Activated naive CD4-positive, alpha-beta T cell treated with Interleukin-2 at 50 U/mL for 16 hours (primary cell): ENCODE data around the gene SLC16A12.

Experiments used
- DNase-seq: peaks from one replicate; pipeline ENCODE4 v3.0.0-alpha.2; 2020

SLC16A12 gene

GRCh38 chr10:89535171-89536012, at the start of gene SLC16A12:
Gene SLC16A12 (minus strand): TSS chr10:89535594. CDS start chr10:89462578, 73,016 bp downstream.
- DNase-seq: no peak

- no peak for DNase-seq
Observed at GRCh38 chr10:89582022-89582421, 46.6 kb upstream of the SLC16A12 start.

- DNase-seq: no peak
Observed at GRCh38 chr10:89580243-89580642, 44.8 kb upstream of the SLC16A12 start.

- no peak for DNase-seq
Observed at GRCh38 chr10:89576696-89577095, 41.3 kb upstream of the SLC16A12 start.

GRCh38 chr10:89576022-89576421, 40.6 kb upstream of the SLC16A12 start:
- DNase-seq: no peak

GRCh38 chr10:89575031-89575430, 39.6 kb upstream of the SLC16A12 start:
- DNase-seq: no peak

- DNase-seq: no peak
Observed at GRCh38 chr10:89574368-89574767, 39.0 kb upstream of the SLC16A12 start.

GRCh38 chr10:89567576-89568245, 32.3 kb upstream of the SLC16A12 start:
- DNase-seq: no peak

- DNase-seq: no peak
Observed at GRCh38 chr10:89566992-89567391, 31.6 kb upstream of the SLC16A12 start.

GRCh38 chr10:89566095-89566950, 30.9 kb upstream of the SLC16A12 start:
- DNase-seq: no peak

GRCh38 chr10:89565180-89565579, 29.8 kb upstream of the SLC16A12 start:
- DNase-seq: no peak

- no peak for DNase-seq
Observed at GRCh38 chr10:89563861-89564478, 28.6 kb upstream of the SLC16A12 start.

- DNase-seq: no peak
Observed at GRCh38 chr10:89563311-89563710, 27.9 kb upstream of the SLC16A12 start.

GRCh38 chr10:89556600-89556999, 21.2 kb upstream of the SLC16A12 start:
- DNase-seq: no peak

- no peak for DNase-seq
Observed at GRCh38 chr10:89555688-89556445, 20.5 kb upstream of the SLC16A12 start.

GRCh38 chr10:89554433-89554832, 19.0 kb upstream of the SLC16A12 start:
- no peak for DNase-seq

GRCh38 chr10:89553064-89553734, 17.8 kb upstream of the SLC16A12 start:
- DNase-seq: no peak

- no peak for DNase-seq
Observed at GRCh38 chr10:89552213-89552612, 16.8 kb upstream of the SLC16A12 start.

GRCh38 chr10:89550509-89550908, 15.1 kb upstream of the SLC16A12 start:
- no peak for DNase-seq

- no peak for DNase-seq
Observed at GRCh38 chr10:89549510-89549909, 14.1 kb upstream of the SLC16A12 start.

GRCh38 chr10:89548673-89549072, 13.3 kb upstream of the SLC16A12 start:
- DNase-seq: no peak
